ENCODE measurements around the gene CCDC183.
"Not testable (repeated sequence)": the region's sequence is repeated elsewhere in the genome, so short reads cannot be mapped to it uniquely, and the experiment has no call there.

CCDC183 gene

DNA sequence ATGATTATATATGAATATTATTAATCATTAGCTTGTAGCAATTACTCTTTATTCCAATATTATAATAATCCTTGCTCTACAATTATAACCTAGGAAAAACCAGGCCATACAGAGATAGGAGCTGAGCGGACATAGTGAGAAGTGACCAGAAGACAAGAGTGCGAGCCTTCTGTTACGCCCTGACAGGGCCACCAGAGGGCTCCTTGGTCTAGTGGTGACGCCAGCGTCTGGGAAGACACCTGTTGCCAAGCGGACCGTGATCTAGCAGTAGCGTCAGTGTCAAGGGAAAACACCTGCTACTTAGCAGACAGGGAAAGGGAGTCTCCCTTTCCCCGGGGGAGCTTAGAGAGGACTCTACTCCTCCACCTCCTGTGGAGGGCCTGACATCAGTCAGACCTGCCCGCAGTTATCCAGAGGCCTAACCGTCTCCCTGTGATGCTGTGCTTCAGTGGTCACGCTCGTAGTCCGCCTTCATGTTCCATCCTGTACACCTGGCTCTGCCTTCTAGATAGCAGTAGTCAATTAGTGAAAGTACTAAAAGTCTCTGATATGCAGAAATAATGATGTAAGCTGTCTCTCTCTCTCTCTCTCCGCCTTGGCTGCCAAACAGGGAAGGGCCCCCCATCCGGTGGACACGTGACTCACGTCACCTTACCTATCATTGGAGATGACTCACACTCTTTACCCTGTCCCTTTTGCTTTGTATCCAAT is 29.6 kb upstream of the CCDC183 start:
- not testable (repeated sequence) for H3K9me3 ChIP-seq (ENCODE audit: control insufficient read depth, low read length); H3K36me3 ChIP-seq (ENCODE audit: control insufficient read depth, insufficient read depth, low read length); H3K27me3 ChIP-seq (replicated peaks; ENCODE audit: control insufficient read depth, insufficient read depth, low read length, poor library complexity, severe bottlenecking); H3K27ac ChIP-seq (ENCODE audit: insufficient read depth, low read length, poor library complexity, severe bottlenecking); H3K4me1 ChIP-seq (ENCODE audit: control insufficient read depth, insufficient read depth, low read length, poor library complexity, severe bottlenecking); H3K4me3 ChIP-seq (ENCODE audit: insufficient read depth, low read depth, low read length, poor library complexity, severe bottlenecking)
- peak; percentile 39 to 49 (median 47) for DNase-seq

DNA sequence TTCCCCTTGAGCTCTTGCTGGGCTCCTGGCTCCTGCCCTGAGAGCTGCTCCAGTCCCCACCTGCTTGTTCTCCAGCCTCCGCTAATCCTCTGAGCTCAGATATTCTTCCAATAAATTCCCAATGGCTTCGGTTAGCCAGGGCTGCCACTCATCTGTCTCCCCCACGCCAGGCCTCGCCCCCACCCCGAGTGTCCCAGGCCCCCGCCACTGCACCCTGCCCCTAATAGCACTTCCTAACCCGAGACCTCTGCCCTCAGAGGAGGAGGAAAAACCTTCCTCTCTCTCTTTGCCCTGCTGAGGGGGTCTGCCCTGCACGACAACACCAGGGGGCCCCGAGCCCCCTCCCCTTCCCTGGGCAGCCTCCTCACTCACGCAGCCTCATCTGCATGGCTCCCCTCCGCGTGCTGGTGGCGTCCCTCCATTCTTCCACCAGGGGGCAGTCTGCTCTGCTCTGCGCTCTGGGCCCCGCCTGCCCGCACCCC is 26.4 kb upstream of the CCDC183 start:
- H3K4me1 ChIP-seq (ENCODE audit: control insufficient read depth, insufficient read depth, low read length, poor library complexity, severe bottlenecking), result peaks cover 4% of the 10 kb centered on the region
- no peak overlapping the region for H3K4me3 ChIP-seq (ENCODE audit: insufficient read depth, low read depth, low read length, poor library complexity, severe bottlenecking)
- no peak overlapping the region for H3K27ac ChIP-seq (ENCODE audit: insufficient read depth, low read length, poor library complexity, severe bottlenecking)
- peak in 1 of 3 donors; percentile 17 for DNase-seq
- no peaks in the 10 kb centered on the region for H3K9me3 ChIP-seq (ENCODE audit: control insufficient read depth, low read length)
- H3K36me3 ChIP-seq (ENCODE audit: control insufficient read depth, insufficient read depth, low read length), result no peaks in the 10 kb centered on the region
- no peaks in the 10 kb centered on the region for H3K27me3 ChIP-seq (replicated peaks; ENCODE audit: control insufficient read depth, insufficient read depth, low read length, poor library complexity, severe bottlenecking)

DNA sequence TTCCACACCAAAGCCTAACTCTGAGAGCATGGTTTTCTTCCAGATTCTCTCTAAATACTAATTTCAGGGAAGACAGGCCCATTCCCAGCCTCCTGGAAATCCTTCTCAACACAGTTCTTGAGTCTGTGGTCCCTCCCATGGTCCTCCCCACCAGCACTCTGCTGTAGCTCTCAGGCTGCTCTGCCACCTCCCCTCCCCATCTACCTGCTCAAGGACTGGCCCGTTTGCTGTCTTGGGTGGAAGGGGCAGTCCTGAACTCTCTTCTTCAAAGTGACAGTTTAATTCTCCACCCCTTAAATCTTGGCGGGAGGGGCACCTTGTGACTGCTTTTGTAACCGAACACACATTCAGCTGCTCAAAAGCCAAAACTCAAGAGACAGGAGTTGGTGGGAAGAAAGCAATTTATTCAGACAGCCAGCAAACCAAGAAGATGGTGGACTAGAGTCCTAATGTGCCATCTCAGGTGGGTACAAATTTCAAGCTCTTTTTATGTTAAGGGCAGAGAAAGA is 24.2 kb upstream of the CCDC183 start:
- Histone ChIP-seq H3K9me3 (ENCODE audit: control insufficient read depth, low read length) (no peaks in the 10 kb centered on the region), H3K4me1 (ENCODE audit: control insufficient read depth, insufficient read depth, low read length, poor library complexity, severe bottlenecking) (peaks cover 2% of the 10 kb centered on the region), H3K4me3 (ENCODE audit: insufficient read depth, low read depth, low read length, poor library complexity, severe bottlenecking) (no peak overlapping the region), H3K27ac (ENCODE audit: insufficient read depth, low read length, poor library complexity, severe bottlenecking) (no peak overlapping the region), H3K27me3 (replicated peaks; ENCODE audit: control insufficient read depth, insufficient read depth, low read length, poor library complexity, severe bottlenecking) (no peaks in the 10 kb centered on the region), H3K36me3 (ENCODE audit: control insufficient read depth, insufficient read depth, low read length) (no peaks in the 10 kb centered on the region)
- no peak for DNase-seq

DNA sequence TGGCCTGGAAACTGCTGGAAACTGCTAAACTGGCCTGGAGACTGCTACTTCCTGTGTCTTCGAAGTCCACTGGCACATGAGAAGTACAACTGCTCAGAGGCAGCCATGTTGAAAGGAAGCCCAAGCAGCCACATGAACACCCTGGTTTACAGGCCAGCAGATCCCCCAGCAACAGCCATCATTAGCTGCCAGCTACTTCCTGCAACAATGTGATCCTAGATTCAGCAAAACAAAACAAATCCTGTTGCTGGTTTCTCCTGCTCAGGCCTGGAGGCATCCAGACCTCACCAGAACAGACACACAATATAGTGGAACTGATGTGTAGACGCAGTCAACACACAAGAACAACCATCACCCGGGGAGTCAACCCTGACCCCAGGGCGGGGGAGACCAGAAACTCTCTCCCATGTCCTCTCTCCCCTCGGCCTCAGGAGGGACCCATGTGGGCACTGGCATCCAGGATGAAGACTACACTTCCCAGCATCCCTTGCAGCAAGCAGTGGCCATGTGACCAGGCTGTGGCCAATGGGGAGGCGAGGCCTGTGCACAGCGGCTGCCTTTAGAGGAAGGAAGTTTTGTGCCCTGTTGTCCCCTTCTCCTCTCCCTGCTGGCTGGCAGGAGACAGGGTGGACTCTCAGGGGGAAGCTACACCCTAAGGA is 22.6 kb upstream of the CCDC183 start:
- Histone ChIP-seq H3K4me1 (ENCODE audit: control insufficient read depth, insufficient read depth, low read length, poor library complexity, severe bottlenecking) (no peaks in the 10 kb centered on the region), H3K9me3 (ENCODE audit: control insufficient read depth, low read length) (no peaks in the 10 kb centered on the region), H3K27me3 (replicated peaks; ENCODE audit: control insufficient read depth, insufficient read depth, low read length, poor library complexity, severe bottlenecking) (no peaks in the 10 kb centered on the region), H3K36me3 (ENCODE audit: control insufficient read depth, insufficient read depth, low read length) (no peaks in the 10 kb centered on the region), H3K4me3 (ENCODE audit: insufficient read depth, low read depth, low read length, poor library complexity, severe bottlenecking) (no peak overlapping the region), H3K27ac (ENCODE audit: insufficient read depth, low read length, poor library complexity, severe bottlenecking) (no peak overlapping the region)
- no peak for DNase-seq

DNA sequence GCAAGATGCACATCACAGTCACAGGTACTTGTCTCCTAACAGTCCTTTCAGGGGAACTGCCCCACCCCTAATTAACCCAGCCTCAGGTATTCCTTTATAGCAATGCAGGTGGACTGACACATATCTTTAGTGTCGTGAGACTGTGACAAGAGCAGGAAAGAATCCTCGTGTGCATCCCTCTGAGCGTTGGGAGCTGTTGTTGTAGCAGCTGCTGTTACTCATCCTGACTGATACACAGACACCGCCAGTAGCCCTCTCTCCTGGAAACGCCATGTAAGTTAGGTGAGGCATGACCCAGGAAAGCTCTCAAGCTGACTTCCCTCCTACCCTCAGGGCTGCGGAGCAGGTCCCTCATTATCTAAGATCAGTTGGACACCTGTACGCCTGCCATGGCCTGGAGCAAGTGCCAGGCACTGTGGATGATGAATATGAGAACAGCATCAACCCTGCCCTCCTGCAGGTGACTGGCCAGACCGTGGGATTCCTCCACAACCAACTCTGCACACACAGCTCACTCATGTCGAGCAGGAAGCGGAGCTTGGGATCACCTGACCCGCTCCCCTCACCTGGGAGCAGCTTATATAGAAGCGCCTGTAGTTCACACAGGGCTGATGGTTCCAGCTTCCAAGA is 21.6 kb upstream of the CCDC183 start:
- no peak for DNase-seq
- Histone ChIP-seq H3K4me1 (ENCODE audit: control insufficient read depth, insufficient read depth, low read length, poor library complexity, severe bottlenecking) (no peaks in the 10 kb centered on the region), H3K9me3 (ENCODE audit: control insufficient read depth, low read length) (no peaks in the 10 kb centered on the region), H3K27ac (ENCODE audit: insufficient read depth, low read length, poor library complexity, severe bottlenecking) (no peak overlapping the region), H3K27me3 (replicated peaks; ENCODE audit: control insufficient read depth, insufficient read depth, low read length, poor library complexity, severe bottlenecking) (no peaks in the 10 kb centered on the region), H3K36me3 (ENCODE audit: control insufficient read depth, insufficient read depth, low read length) (no peaks in the 10 kb centered on the region), H3K4me3 (ENCODE audit: insufficient read depth, low read depth, low read length, poor library complexity, severe bottlenecking) (no peak overlapping the region)

DNA sequence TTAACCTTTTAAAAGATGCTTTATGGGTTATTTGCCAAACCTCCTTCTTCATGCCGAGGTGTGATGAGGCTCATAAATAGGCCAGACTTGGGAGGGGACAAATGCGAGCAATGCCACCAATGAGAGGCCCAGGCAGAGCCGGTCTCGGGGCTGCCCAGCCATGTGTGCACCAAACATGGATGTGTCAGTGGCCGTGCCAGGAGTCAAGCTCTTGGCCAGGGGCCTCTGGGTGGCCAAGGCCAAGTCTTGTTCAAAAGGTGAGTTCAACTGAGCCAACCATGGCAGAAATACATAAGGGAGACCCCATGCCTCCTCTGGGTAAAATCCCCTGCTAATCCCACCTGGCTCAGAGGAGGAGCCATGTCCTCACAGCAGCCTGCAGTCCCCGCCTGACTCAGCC is 20.9 kb upstream of the CCDC183 start:
- no peak overlapping the region for H3K27ac ChIP-seq (ENCODE audit: insufficient read depth, low read length, poor library complexity, severe bottlenecking)
- H3K4me1 ChIP-seq (ENCODE audit: control insufficient read depth, insufficient read depth, low read length, poor library complexity, severe bottlenecking), result no peaks in the 10 kb centered on the region
- H3K4me3 ChIP-seq (ENCODE audit: insufficient read depth, low read depth, low read length, poor library complexity, severe bottlenecking), result no peak overlapping the region
- H3K27me3 ChIP-seq (replicated peaks; ENCODE audit: control insufficient read depth, insufficient read depth, low read length, poor library complexity, severe bottlenecking), result no peaks in the 10 kb centered on the region
- no peak for DNase-seq
- H3K9me3 ChIP-seq (ENCODE audit: control insufficient read depth, low read length), result no peaks in the 10 kb centered on the region
- H3K36me3 ChIP-seq (ENCODE audit: control insufficient read depth, insufficient read depth, low read length), result no peaks in the 10 kb centered on the region

DNA sequence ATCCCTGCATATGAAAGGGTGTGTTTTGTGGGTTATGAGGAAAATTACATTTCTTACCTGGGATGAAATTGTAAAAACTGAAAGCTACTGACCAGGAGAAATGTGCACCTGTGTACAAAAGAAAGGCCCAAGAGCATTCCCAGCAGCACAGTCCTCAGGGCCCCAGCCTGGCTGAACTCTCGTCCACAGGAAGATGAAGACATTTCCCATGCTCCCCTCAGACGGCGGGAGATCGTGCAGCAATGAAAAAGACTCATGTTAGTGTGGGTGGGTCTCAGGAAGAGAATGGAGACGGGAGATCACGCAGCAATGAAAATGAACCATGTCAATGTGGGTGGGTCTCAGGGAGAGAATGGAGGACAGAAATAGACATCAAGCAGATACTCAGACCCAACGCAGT is 19.2 kb upstream of the CCDC183 start:
- Histone ChIP-seq H3K4me1 (ENCODE audit: control insufficient read depth, insufficient read depth, low read length, poor library complexity, severe bottlenecking) (no peaks in the 10 kb centered on the region), H3K27me3 (replicated peaks; ENCODE audit: control insufficient read depth, insufficient read depth, low read length, poor library complexity, severe bottlenecking) (no peaks in the 10 kb centered on the region), H3K9me3 (ENCODE audit: control insufficient read depth, low read length) (no peaks in the 10 kb centered on the region), H3K36me3 (ENCODE audit: control insufficient read depth, insufficient read depth, low read length) (no peaks in the 10 kb centered on the region), H3K27ac (ENCODE audit: insufficient read depth, low read length, poor library complexity, severe bottlenecking) (no peak overlapping the region), H3K4me3 (ENCODE audit: insufficient read depth, low read depth, low read length, poor library complexity, severe bottlenecking) (no peak overlapping the region)
- no peak for DNase-seq

DNA sequence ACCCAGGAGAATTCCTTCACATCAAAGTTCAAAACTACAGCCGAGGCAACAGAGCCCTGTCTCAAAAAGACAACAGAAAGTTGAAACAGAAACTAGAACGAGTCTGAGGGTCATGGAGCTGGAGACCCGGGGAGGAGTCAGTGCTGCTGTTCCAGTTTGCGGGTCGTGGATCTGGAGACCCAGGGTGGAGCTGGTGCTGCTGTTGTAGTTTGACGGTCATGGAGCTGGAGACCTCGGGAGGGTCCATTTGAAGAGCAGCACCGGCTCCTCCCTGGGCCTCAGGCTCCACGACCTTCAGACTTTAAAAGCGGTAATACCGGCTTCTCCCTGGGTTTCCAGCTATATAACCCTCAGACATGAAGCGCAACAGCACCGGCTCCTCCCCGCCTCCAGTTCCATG is 18.8 kb upstream of the CCDC183 start:
- no peaks in the 10 kb centered on the region for H3K36me3 ChIP-seq (ENCODE audit: control insufficient read depth, insufficient read depth, low read length)
- no peak for DNase-seq
- H3K27ac ChIP-seq (ENCODE audit: insufficient read depth, low read length, poor library complexity, severe bottlenecking), result no peak overlapping the region
- H3K4me3 ChIP-seq (ENCODE audit: insufficient read depth, low read depth, low read length, poor library complexity, severe bottlenecking), result no peak overlapping the region
- no peaks in the 10 kb centered on the region for H3K4me1 ChIP-seq (ENCODE audit: control insufficient read depth, insufficient read depth, low read length, poor library complexity, severe bottlenecking)
- H3K27me3 ChIP-seq (replicated peaks; ENCODE audit: control insufficient read depth, insufficient read depth, low read length, poor library complexity, severe bottlenecking), result no peaks in the 10 kb centered on the region
- no peaks in the 10 kb centered on the region for H3K9me3 ChIP-seq (ENCODE audit: control insufficient read depth, low read length)

DNA sequence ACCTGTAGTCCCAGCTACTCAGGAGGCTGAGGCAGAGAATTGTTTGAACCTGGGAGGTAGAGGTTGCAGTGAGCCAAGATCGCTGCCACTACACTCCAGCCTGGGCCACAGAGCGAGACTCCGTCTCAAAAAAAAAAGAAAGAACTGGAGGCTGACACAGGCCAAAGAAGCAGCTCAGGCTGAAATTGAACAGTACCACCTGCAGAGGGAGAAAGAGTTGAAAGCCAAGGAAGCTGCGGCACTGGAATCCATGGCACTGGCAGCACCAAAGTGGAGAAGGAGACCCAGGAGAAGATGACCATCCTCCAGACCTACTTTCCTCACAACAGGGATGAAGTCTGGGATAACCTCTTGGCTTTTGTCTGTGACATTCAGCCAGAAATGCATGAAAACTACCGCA is 16.3 kb upstream of the CCDC183 start:
- H3K27me3 ChIP-seq (replicated peaks; ENCODE audit: control insufficient read depth, insufficient read depth, low read length, poor library complexity, severe bottlenecking), result no peaks in the 10 kb centered on the region
- no peaks in the 10 kb centered on the region for H3K36me3 ChIP-seq (ENCODE audit: control insufficient read depth, insufficient read depth, low read length)
- H3K27ac ChIP-seq (ENCODE audit: insufficient read depth, low read length, poor library complexity, severe bottlenecking), result no peak overlapping the region
- DNase-seq, result no peak
- H3K4me3 ChIP-seq (ENCODE audit: insufficient read depth, low read depth, low read length, poor library complexity, severe bottlenecking), result no peak overlapping the region
- H3K4me1 ChIP-seq (ENCODE audit: control insufficient read depth, insufficient read depth, low read length, poor library complexity, severe bottlenecking), result no peaks in the 10 kb centered on the region
- H3K9me3 ChIP-seq (ENCODE audit: control insufficient read depth, low read length), result no peaks in the 10 kb centered on the region

DNA sequence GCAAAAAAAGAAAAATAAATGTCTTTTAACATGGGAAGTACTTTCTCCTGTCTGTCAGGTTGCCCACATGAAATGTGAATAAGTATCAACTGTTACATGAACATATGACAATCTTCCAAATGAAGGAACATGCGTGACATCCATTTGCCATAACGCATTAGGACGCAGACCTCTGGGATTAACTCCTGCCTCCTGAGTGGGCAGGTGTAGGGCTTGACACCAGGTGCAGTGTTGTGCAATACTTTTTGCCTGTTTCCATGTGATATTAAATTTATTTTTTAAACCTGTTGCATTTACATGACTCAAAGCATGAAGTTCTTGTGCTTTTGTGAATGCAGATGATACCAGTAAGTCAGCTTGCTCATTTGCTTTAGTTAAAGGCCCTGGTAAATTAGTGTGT is 13.7 kb upstream of the CCDC183 start:
- no peak overlapping the region for H3K27ac ChIP-seq (ENCODE audit: insufficient read depth, low read length, poor library complexity, severe bottlenecking)
- no peak overlapping the region for H3K4me3 ChIP-seq (ENCODE audit: insufficient read depth, low read depth, low read length, poor library complexity, severe bottlenecking)
- no peaks in the 10 kb centered on the region for H3K36me3 ChIP-seq (ENCODE audit: control insufficient read depth, insufficient read depth, low read length)
- H3K9me3 ChIP-seq (ENCODE audit: control insufficient read depth, low read length), result no peaks in the 10 kb centered on the region
- DNase-seq, result no peak
- H3K27me3 ChIP-seq (replicated peaks; ENCODE audit: control insufficient read depth, insufficient read depth, low read length, poor library complexity, severe bottlenecking), result no peaks in the 10 kb centered on the region
- no peaks in the 10 kb centered on the region for H3K4me1 ChIP-seq (ENCODE audit: control insufficient read depth, insufficient read depth, low read length, poor library complexity, severe bottlenecking)
